Mesenchymal stem cell (in vitro differentiated cells and primary cell): ENCODE data around the gene NKIRAS2.

Source experiments
- DNase-seq: peaks from one replicate; pipeline ENCODE4 v3.0.0-alpha.2; 2013
- H2AFZ ChIP-seq: one replicate; pipeline ENCODE4 v1.6.1; 2013; ENCODE audit warnings: low read depth, mild to moderate bottlenecking, control low read depth, inconsistent platforms, low read length, moderate library complexity
- H2AK5ac ChIP-seq: 2 replicates; pipeline ENCODE4 v1.6.1; 2013; ENCODE audit warnings: low read length, moderate library complexity, mild to moderate bottlenecking, inconsistent platforms; ENCODE audit not compliant: severe bottlenecking
- H2BK120ac ChIP-seq: one replicate; pipeline ENCODE4 v1.6.1; 2013; ENCODE audit warnings: low read depth, mild to moderate bottlenecking, inconsistent platforms, low read length, moderate library complexity
- H2BK12ac ChIP-seq, 2 experiments: one replicate each; pipeline ENCODE4 v1.6.1; 2013; ENCODE audit warnings: inconsistent platforms in 2 of 2, low read length in 2 of 2, mild to moderate bottlenecking in 2 of 2, moderate library complexity in 2 of 2, control low read depth in 1 of 2
- H2BK15ac ChIP-seq: one replicate; pipeline ENCODE4 v1.6.1; 2013; ENCODE audit warnings: mild to moderate bottlenecking, low read depth, inconsistent platforms; ENCODE audit not compliant: poor library complexity, severe bottlenecking
- H2BK5ac ChIP-seq: 2 replicates; pipeline ENCODE4 v1.6.1; 2013; ENCODE audit warnings: low read depth, mild to moderate bottlenecking, low read length, control low read depth, inconsistent platforms; ENCODE audit not compliant: poor library complexity, severe bottlenecking
- H3K14ac ChIP-seq, 2 experiments: one replicate each; pipeline ENCODE4 v1.6.1; 2013; ENCODE audit warnings: inconsistent platforms in 2 of 2, low read length in 2 of 2, control low read depth in 1 of 2, mild to moderate bottlenecking in 1 of 2, moderate library complexity in 1 of 2
- H3K18ac ChIP-seq, 2 experiments: one replicate each; pipeline ENCODE4 v1.6.1; 2013; ENCODE audit warnings: inconsistent platforms in 2 of 2, low read length in 2 of 2, control low read depth in 1 of 2, low read depth in 1 of 2, mild to moderate bottlenecking in 1 of 2
- H3K23ac ChIP-seq, 2 experiments: one replicate each; pipeline ENCODE4 v1.6.1; 2013; ENCODE audit warnings: inconsistent platforms in 2 of 2, low read length in 2 of 2, mild to moderate bottlenecking in 2 of 2, moderate library complexity in 2 of 2, control low read depth in 1 of 2
- H3K27ac ChIP-seq: 2 replicates; pipeline ENCODE4 v1.5.1; 2013; ENCODE audit warnings: mild to moderate bottlenecking, moderate library complexity, low read length, control low read depth, inconsistent platforms; ENCODE audit not compliant: poor library complexity, severe bottlenecking
- H3K27me3 ChIP-seq, 2 experiments: 2 replicates each; pipeline versions ENCODE4 v1.6.1 to v1.7.0; 2013; ENCODE audit warnings: low read length in 2 of 2, mild to moderate bottlenecking in 2 of 2, moderate library complexity in 2 of 2, control low read depth in 1 of 2, inconsistent platforms in 1 of 2; ENCODE audit not compliant: control insufficient read depth in 1 of 2, insufficient read depth in 1 of 2
- H3K36me3 ChIP-seq, 2 experiments: 2 replicates each; pipeline versions ENCODE4 v1.6.1 to v1.7.0; 2013; ENCODE audit warnings: low read length in 2 of 2, control low read depth in 1 of 2, inconsistent platforms in 1 of 2, low read depth in 1 of 2, mild to moderate bottlenecking in 1 of 2; ENCODE audit not compliant: insufficient read depth in 2 of 2, control insufficient read depth in 1 of 2
- H3K4ac ChIP-seq, 2 experiments: one replicate each; pipeline ENCODE4 v1.6.1; 2013; ENCODE audit warnings: inconsistent platforms in 2 of 2, low read length in 2 of 2, mild to moderate bottlenecking in 2 of 2, moderate library complexity in 2 of 2, control low read depth in 1 of 2, low read depth in 1 of 2
- H3K4me1 ChIP-seq: 2 replicates; pipeline ENCODE4 v1.6.1; 2013; ENCODE audit warnings: low read depth, low read length, control low read depth; ENCODE audit not compliant: control insufficient read depth, insufficient read depth
- H3K4me2 ChIP-seq: 2 replicates; pipeline ENCODE4 v1.6.1; 2013; ENCODE audit warnings: low read length, mild to moderate bottlenecking, inconsistent platforms; ENCODE audit not compliant: poor library complexity, severe bottlenecking
- H3K4me3 ChIP-seq, 2 experiments: 2 replicates each; pipeline versions ENCODE4 v1.5.1 to v1.7.0; 2013; ENCODE audit warnings: low read length in 2 of 2, mild to moderate bottlenecking in 2 of 2, control low read depth in 1 of 2, low read depth in 1 of 2; ENCODE audit not compliant: insufficient read depth in 1 of 2
- H3K79me1 ChIP-seq: replicated peaks from 2 replicates; pipeline ENCODE4 v1.6.1; 2013; ENCODE audit warnings: mild to moderate bottlenecking, control low read depth, low read length, inconsistent platforms; ENCODE audit not compliant: poor library complexity, severe bottlenecking
- H3K9ac ChIP-seq: 2 replicates; pipeline ENCODE4 v1.7.0; 2013; ENCODE audit warnings: mild to moderate bottlenecking, low read length, moderate library complexity
- H3K9me3 ChIP-seq: 2 replicates; pipeline ENCODE4 v1.7.0; 2013; ENCODE audit warnings: mild to moderate bottlenecking, low read length; ENCODE audit not compliant: control insufficient read depth
- H4K8ac ChIP-seq: one replicate; pipeline ENCODE4 v1.6.1; 2013; ENCODE audit warnings: inconsistent platforms, mild to moderate bottlenecking, low read length, moderate library complexity
- H4K91ac ChIP-seq: one replicate; pipeline ENCODE4 v1.6.1; 2013; ENCODE audit warnings: mild to moderate bottlenecking, low read length, inconsistent platforms
- WGBS: methylation state at CpG from one replicate; pipeline ENCODE4 v1.1.7; 2013; ENCODE audit warnings: mixed read lengths; 5-methylcytosine and 5-hydroxymethylcytosine counted together

NKIRAS2 gene

GRCh38 chr17:42039794-42040763, 20.2 kb downstream of the NKIRAS2 start:
- Histone ChIP-seq H3K27me3 (peaks cover 3 to 44% of the 10 kb centered on the region in 2 experiments), H3K18ac (no peak overlapping the region), H3K27ac (no peak overlapping the region), H3K14ac (no peak overlapping the region), H3K9me3 (no peaks in the 10 kb centered on the region), H3K23ac (no peak overlapping the region), H2AFZ (no peak overlapping the region), H2BK120ac (no peak overlapping the region), H2BK12ac (no peak overlapping the region), H3K4me1 (no peaks in the 10 kb centered on the region), H3K9ac (no peak overlapping the region), H3K36me3 (no peaks in the 10 kb centered on the region), H4K91ac (peak overlapping the region; percentile 58), H3K4me3 (no peak overlapping the region), H4K8ac (no peak overlapping the region), H2BK5ac (no peak overlapping the region), H3K79me1 (no peaks in the 10 kb centered on the region), H2AK5ac (no peak overlapping the region), H3K4me2 (no peak overlapping the region), H2BK15ac (peak overlapping the region; percentile 37), H3K4ac (no peak overlapping the region)
- 96% methylated on average over 77 of the region's 77 CpGs for WGBS
- DNase-seq: no peak

DNA sequence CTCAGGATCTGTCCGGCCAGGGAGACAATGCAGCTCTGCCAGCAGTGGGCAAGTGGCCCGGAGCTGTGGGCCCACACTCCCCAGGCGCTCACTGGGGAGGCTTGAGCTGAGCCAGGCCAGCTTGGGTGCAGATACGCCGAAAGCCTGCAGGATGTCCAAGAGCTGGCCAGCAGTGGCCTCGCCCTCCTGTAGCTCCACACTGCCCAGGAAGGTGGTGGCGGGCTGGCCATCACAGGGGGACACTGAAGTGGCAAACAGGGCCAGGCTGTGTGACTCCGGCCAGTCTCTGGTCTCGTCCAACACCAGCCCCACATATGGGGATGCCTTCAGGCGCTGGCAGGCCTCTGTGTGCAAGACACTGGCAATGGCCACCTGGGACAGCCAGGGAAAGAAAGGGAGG, 20.9 kb downstream of the NKIRAS2 start:
- Histone ChIP-seq H3K4ac (no peak overlapping the region), H2AFZ (no peak overlapping the region), H2BK15ac (no peak overlapping the region), H3K9ac (no peak overlapping the region), H2BK12ac (no peak overlapping the region), H3K23ac (no peak overlapping the region), H2BK120ac (no peak overlapping the region), H3K27ac (no peak overlapping the region), H3K4me1 (no peaks in the 10 kb centered on the region), H3K14ac (no peak overlapping the region), H3K27me3 (peaks cover 3 to 44% of the 10 kb centered on the region in 2 experiments), H4K91ac (no peak overlapping the region), H3K9me3 (no peaks in the 10 kb centered on the region), H4K8ac (no peak overlapping the region), H3K4me2 (no peak overlapping the region), H3K4me3 (no peak overlapping the region), H3K18ac (no peak overlapping the region), H3K36me3 (no peaks in the 10 kb centered on the region), H3K79me1 (no peaks in the 10 kb centered on the region), H2AK5ac (no peak overlapping the region), H2BK5ac (no peak overlapping the region)
- no peak for DNase-seq
- WGBS: 95% methylated on average over 10 of the region's 10 CpGs

GRCh38 chr17:42041619-42042018, 21.7 kb downstream of the NKIRAS2 start:
- Histone ChIP-seq H3K27ac (no peak overlapping the region), H3K4me2 (no peak overlapping the region), H3K27me3 (peaks cover 2 to 42% of the 10 kb centered on the region in 2 experiments), H3K36me3 (no peaks in the 10 kb centered on the region), H3K18ac (no peak overlapping the region), H2BK120ac (no peak overlapping the region), H3K79me1 (no peaks in the 10 kb centered on the region), H3K4me1 (no peaks in the 10 kb centered on the region), H2AK5ac (no peak overlapping the region), H2BK5ac (no peak overlapping the region), H2AFZ (no peak overlapping the region), H3K23ac (no peak overlapping the region), H3K14ac (no peak overlapping the region), H4K91ac (no peak overlapping the region), H4K8ac (no peak overlapping the region), H3K9ac (no peak overlapping the region), H3K4ac (no peak overlapping the region), H2BK12ac (no peak overlapping the region), H3K4me3 (no peak overlapping the region), H2BK15ac (no peak overlapping the region), H3K9me3 (no peaks in the 10 kb centered on the region)
- no peak for DNase-seq

GRCh38 chr17:42042598-42043319, 22.9 kb downstream of the NKIRAS2 start:
- Histone ChIP-seq H2BK15ac (no peak overlapping the region), H3K79me1 (no peaks in the 10 kb centered on the region), H3K4me2 (no peak overlapping the region), H3K18ac (no peak overlapping the region), H3K27ac (no peak overlapping the region), H2AFZ (no peak overlapping the region), H3K9me3 (no peaks in the 10 kb centered on the region), H2BK5ac (no peak overlapping the region), H3K36me3 (no peaks in the 10 kb centered on the region), H4K91ac (no peak overlapping the region), H2BK12ac (no peak overlapping the region), H3K23ac (no peak overlapping the region), H3K27me3 (peaks cover 0 to 31% of the 10 kb centered on the region in 2 experiments), H2BK120ac (no peak overlapping the region), H3K4me1 (no peaks in the 10 kb centered on the region), H3K4me3 (no peak overlapping the region), H3K4ac (no peak overlapping the region), H2AK5ac (no peak overlapping the region), H3K9ac (no peak overlapping the region), H4K8ac (no peak overlapping the region), H3K14ac (no peak overlapping the region)
- 87% methylated on average over 20 of the region's 20 CpGs for whole genome bisulfite sequencing
- DNase-seq: no peak
